HG02798 (cell line): ENCODE results near the gene RAB3B.
"Not testable (repeated sequence)": the region's sequence is repeated elsewhere in the genome, so short reads cannot be mapped to it uniquely, and the experiment has no call there.

Source experiments
- ATAC-seq: cut with Tn5 transposase; IDR thresholded peaks from one replicate; pipeline ENCODE4 v1.9.1; 2021; ENCODE audit warnings: mild to moderate bottlenecking; ENCODE audit not compliant: unreplicated experiment, poor library complexity

Gene RAB3B, protein sequence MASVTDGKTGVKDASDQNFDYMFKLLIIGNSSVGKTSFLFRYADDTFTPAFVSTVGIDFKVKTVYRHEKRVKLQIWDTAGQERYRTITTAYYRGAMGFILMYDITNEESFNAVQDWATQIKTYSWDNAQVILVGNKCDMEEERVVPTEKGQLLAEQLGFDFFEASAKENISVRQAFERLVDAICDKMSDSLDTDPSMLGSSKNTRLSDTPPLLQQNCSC

DNA sequence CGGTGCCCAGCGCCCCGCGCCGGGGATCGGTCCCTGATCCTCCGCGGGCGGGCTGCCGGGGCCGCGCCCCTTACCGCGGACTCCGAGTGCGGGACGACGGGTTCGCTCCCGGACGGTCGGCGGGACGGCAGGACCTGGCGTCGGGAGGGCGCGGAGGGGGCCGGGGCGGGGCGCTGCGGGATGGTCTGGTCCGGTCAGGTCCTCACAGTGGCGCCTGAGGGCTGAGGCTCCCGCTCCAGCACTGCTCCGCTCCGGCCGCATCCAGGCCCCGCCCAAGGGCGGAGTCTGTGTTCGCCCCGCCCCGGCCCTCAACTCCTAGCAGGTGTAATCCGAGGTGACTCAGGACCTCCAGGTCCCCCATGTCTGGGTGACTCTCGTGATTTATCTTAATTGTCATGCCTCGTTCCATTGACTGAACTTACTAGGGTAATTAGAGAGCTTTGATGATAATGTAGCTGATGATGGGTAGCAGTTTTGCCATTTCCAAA lies at the start of gene RAB3B:
RAB3B (minus strand) TSS at position 223 of the 488 bp plus-strand sequence. CDS start 13,583 bp downstream, outside the sequence.
- peak; percentile 92 for ATAC-seq

DNA sequence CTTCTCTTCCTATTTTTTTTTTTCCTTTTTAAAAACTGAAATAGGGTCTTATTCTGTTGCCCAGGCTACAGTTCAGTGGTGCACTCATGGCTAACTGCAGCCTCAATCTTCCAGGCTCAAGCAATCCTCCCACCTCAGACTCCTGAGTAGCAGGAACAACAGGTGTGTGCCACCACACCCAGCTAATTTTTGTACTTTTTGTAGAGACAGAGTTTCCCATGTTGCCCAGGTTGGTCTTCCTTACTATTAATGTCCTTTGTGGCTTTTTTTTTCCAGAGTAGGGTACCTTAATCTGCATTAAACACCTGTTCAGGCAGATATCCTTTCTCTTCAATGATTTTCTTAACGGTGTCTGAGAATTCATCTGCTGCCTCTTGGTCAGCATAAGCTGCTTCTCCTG lies 47.4 kb upstream of the RAB3B start:
- ATAC-seq: no peak

DNA sequence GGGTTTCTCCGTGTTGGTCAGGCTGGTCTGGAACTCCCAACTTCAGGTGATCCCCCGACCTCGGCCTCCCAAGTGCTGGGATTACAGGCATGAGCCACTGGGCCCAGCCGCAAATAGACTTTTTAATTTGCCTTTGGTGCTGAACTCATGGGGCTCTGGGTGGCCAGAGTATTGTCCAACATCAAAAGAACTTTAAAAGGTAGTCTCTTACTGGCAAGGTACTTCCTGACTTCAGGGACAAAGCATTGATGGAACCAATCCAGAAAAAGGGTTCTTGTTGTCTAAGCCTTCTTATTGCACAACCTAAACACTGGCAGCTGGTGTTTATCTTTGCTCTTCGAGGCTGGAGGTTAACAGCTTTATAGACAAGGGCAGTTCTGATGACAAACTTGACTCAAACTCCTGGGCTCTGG lies 46.9 kb upstream of the RAB3B start:
- no peak for ATAC-seq

DNA sequence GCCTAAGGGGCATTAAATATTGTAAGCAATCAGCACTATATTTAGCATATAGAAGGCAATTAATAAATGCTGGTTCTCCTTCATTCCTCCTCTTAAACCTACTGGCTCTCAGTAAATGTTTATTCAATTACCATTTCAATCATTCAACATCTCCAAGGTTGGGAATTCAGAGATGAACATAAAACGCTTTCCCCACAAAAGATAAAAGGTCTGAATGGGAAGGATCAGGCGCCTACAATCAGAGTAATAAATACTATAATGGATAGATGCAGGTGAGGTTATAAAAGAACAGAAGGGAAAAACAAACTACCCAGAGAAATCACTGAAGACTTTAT lies 43.5 kb upstream of the RAB3B start:
- no peak for ATAC-seq

DNA sequence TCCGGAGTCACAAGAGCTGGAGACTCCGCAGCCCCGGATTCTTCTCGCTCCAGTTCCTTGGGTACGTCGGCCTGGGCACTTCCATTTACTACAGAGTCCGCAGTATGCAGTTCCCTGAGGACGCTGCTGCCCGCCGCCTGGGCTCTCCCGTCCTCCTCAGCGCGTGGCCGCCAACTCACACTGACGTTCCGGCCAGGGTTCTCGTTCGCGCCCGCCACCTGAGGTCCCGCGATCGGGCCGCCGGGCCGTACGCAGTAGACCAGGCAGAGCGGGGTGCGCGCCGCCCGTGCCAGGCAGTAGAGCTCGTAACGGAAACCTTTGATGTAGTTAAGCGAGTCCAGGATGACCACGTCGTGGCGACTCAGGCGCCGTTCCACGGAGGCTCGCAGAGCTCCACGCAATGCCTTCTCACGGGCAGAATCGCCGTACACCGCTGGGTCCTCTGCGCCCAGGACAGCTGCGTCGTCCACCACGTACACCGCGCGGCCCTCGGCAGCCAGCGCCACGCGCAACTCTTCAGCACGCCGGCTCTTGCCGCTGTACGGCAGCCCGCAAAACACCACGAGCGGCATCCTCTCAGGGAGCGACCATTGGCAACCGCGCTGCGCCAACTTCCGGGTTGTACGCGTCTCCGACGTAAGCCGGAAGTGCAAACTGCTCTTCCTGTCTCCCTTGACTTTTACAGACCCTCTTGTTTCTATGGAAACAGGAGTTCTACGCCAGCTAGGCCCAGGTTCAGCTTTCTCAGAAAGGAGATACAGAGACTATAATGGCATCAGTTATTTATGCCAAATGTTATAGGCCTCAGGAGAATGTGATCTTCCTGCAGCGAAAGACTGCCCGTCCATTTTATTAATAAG lies 42.9 kb upstream of the RAB3B start, which contains the start of gene KTI12:
KTI12 (minus strand) TSS at position 621 of the 860 bp plus-strand sequence; CDS start at position 572, 49 bp downstream.
- ATAC-seq: peak; percentile 86

DNA sequence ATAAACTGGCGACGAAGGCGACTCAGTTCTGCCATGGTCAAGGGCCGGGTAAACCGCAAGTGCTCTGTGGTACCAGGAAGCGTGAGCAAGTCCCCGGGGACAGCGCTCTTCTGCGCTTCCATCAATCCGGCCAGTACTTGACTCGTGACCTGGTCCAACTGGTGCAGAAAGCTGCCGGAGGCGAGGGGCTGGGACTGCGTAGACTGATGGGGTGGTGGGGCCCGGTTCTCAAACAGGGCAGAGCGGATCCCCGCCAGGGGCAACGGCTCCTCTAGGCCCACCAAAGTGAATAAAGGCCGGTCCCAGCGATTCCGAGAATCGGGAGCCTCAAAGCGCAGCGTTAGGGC lies 42.3 kb upstream of the RAB3B start:
- no peak for ATAC-seq

DNA sequence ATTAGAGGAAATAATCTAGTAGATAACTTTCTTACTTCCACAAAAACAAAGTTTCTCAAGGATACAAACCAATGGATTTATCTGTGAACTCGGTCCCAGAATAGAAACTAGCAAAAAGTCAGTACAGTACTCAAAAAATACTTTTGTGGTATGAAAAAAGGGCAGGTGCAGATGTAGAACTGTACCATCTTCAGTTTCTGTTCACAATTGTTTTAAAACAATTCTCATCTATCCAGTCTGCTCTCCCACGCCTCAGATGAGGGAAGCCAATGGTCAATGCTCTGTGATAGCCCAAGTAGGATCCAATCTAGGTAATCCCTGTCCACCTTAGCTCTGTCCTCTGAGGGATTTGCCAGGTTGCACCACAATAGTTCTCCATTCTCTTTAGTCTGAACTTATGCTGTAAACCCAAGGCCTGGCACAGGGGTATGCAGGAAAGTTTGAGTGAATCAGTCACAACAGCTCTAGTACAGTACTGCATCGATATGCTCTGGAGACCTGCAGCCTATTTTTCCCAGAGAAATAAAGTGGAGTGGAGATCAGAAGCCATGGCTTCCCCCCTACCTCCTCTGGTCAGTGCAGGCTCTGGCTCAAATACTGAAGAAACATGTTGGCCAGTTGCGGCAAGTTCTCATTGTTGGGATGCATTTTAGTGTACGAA lies 41.8 kb upstream of the RAB3B start:
- no peak for ATAC-seq

DNA sequence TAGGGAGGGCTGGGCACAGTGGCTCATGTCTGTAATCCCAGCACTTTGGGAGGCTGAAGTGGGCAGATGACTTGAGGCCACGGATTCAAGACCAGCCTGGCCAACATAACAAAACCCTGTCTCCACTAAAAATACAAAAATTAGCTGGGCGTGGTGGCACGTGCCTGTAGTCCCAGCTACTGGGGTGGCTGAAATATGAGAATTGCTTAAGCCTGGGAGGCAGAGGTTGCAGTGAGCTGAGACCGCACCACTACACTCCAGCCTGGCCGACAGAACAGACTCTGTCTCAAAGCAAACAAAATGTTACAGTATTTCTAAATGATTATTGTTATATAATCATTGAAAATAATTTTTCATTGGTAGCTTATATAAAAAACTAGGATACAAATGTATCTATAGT lies 38.3 kb upstream of the RAB3B start:
- ATAC-seq: not testable (repeated sequence)

DNA sequence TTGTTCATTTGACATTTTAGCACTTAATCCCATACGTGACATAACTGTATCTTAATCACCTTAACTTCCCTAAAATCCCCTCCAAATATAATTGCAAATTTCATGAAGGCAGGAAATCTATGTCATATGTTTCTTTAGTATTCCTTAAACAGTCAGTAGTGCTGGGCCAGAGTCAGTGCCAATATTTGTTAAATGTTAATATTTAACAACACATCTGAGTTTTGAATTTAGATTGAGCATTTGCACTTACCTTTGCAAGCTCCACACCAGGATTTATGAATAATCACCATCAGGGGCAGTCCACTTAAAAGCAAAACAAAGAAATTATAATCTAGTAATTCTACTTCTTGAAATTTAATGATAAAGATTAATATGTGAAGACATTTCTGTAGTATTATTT lies 37.8 kb upstream of the RAB3B start:
- ATAC-seq: no peak

DNA sequence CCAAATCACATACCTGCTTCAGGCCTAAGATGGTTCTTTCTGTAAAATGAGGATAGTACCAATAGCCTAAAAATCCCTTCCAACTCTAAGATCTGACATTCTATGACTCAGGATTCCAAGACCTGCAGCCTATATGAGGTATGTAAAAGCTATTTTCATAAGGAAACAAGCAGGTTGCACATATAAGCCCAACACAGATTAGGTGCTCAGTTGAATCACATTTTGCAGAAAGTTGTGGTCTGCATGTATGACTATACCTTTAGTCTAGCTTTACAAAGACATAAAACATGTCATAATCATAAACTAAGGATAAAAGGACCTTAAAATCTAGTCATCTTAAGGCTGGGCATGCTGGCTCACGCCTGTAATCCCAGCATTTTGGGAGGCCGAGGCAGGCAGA lies 35.8 kb upstream of the RAB3B start:
- no peak for ATAC-seq

DNA sequence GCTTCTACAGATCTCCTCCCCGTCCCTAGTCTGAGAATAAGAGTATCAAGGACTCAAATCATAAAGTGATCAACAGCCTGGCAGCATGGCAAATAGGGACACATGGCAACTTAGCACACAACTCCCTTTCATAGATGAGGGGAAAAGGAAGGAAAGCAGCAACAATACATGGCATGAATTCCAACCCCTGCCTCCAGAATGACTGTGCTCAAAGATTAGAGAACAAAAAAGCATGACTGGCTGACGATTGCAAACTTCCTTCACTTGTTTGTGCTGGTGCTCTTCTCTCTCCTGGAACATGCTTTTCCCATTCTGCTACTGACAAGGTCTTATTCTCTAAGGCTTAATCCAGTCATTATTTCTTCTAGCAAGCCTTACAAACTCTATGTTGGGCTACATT lies 31.6 kb upstream of the RAB3B start:
- no peak for ATAC-seq

DNA sequence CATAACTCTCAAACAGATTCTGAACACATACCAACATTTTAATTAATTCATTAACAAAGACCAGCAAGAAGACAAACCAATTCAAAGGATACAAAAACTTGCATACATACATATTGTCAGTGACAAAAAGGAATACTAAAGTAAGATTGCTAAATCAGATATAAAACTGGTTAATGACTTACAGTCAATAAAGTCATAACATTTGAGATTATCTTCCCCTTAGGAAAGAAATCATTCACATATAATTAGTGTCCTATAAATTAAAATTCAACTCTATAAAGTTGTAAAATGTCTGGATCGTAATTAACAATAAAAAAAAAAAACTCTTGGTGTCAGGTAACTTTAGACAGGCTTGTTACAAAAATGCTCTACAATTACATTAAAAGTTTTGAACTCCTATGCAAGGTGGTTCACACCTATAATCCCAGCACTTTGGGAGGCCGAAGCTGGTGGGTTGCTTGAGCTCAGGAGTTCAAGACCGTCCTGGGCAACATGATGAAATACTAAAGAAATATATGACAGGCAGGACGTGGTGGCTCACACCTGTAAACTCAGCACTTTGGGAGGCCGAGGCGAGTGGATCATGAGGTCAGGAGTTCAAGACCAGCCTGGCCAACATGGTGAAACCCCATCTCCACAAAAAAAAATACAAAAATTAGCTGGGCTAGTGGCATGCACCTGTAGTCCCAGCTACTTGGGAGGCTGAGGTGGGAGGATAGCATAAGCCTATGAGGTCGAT lies 17.7 kb upstream of the RAB3B start:
- no peak for ATAC-seq

DNA sequence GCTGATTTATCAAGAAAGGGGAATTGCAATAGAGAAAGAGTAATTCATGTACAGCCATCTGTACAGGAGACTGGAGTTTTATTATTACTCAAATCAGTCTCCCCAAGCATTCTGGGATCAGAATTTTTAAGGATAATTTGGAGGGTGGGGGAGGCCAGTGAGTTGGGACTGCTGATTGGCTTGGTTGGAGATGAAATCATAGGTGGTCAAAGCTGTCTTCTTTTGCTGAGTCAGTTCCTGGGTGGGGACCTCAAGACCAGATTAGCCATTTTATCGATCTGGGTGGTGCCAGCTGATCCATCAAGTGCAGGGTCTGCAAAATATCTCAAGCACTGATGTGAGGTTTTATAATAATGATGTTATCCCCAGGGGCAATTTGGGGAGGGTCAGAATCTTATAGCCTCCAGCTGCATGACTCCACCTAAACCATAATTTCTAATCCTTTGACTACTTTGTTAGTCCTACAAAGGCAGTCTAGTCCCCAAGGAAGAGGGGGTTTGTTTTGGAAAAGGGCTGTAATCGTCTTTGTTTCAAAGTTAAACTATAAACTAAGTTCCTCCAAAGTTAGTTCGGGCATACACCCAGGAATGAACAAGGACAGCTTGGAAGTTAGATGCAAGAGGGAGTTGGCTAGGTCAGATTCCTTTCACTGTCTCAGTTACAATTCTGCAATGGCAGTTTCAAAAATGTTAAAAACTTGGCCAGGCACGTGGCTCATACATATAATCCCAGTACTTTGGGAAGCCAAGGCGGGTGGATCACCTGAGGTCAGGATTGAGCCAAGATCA lies 16.9 kb upstream of the RAB3B start:
- no peak for ATAC-seq

DNA sequence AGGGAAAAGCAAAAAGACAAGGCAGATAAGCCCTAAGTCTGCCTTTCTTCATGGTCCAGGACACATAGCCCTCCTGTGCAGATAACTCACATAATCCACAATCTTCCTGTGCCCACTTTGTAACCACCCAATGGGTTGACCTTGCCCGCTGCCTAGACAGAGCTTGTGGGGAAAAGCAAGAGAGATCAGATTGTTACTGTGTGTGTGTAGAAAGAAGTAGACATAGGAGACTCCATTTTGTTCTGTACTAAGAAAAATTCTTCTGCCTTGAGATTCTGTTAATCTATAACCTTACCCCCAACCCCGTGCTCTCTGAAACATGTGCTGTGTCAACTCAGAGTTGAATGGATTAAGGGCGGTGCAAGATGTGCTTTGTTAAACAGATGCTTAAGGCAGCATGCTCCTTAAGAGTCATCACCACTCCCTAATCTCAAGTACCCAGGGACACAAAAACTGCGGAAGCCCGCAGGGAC lies 15.6 kb upstream of the RAB3B start:
- ATAC-seq: not testable (repeated sequence)

DNA sequence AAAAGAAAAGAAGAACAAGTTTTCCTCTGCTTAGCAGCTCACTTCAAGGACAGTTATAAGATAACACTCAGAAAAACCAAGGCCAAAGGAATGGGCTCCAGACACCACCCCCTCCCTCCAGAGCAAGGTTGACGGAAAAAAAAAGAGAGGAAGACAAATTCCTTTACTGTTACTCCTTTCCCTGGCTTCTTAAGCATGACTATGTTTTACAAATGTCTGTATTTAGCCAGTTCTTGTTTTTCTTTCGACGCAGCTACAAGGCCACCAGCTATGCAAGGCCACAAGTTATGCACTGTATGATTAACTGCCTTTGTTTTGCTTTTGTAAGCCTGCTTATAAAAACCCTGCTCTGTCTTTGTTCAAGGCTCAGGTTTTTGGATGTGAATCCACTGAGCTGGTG lies 15.0 kb upstream of the RAB3B start:
- not testable (repeated sequence) for ATAC-seq

DNA sequence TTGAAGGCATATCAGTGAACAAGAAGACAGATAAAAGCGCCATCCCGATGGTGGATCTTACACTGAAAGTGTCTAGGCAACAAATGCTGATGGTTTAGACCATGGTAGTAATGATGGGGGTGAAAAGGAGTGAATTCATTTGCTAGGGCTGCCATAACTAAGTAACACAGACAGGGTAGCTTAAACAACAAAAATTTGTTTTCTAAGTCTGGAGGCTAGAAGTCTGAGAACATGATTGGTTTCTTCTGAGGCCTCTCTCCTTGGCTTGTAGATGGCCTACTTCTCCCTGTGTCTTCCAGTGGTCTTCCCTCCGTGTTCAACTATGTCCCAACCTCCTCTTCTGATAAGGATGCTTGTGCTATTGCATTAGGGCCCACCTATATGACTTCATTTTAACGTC lies 13.4 kb upstream of the RAB3B start:
- no peak for ATAC-seq

DNA sequence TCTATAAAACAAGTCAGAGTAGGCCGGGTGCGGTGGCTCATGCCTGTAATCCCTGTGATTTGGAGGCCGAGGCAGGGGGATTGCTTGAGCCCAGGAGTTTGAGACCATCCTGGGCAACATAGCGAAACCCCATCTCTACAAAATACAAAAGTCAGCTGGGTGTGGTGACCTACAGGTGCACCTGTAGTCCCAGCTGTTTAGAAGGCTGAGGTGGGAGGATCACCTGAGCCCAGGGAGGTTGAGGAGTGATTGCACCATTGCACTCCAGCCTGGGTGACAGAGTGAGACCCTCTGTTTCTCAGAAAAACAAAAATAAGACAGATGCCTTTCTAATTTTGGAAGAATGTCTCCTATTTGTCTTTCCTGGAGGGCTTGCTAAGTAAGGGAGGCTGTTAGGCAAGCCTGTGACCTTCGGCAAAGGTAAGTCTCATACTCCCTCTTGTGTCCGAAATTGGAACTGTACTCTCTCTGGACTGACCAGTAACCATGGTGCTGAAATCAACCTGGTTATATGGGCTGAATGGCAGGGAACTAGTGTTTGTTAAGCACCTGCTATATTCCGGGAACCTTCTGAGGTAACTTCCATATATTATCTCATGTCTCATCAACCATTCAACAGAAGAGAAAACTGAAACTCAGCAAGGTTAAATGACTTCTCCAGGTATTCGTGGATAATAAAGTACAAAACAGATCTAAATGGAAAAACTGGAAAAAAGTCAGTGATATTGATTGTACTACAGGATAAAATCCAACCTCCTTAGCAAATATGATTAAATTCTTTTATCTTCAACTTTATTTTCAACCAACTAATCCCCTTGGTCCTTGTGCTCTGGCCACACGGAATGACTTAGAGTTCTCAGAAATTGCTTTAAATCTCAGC lies 11.8 kb upstream of the RAB3B start:
- peak; percentile 81 for ATAC-seq

DNA sequence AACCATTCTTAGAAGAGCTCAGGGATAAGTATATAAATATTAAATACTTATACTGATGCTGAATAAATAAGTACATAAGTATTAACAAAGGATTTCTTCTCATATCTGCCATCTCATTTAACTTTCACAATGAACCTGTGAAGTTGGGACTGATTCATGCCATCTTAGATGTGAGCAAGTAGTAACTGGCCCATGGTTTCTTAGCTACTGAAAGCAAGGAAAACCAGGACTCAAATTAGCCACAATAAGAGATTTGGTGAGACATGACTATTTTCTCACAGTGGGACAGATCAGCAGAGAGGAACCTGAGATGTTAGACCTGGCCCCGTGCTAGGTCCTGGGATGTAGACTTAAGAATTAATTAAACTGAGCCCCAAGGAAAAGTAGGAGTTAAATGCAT lies 8.2 kb upstream of the RAB3B start:
- ATAC-seq: no peak

DNA sequence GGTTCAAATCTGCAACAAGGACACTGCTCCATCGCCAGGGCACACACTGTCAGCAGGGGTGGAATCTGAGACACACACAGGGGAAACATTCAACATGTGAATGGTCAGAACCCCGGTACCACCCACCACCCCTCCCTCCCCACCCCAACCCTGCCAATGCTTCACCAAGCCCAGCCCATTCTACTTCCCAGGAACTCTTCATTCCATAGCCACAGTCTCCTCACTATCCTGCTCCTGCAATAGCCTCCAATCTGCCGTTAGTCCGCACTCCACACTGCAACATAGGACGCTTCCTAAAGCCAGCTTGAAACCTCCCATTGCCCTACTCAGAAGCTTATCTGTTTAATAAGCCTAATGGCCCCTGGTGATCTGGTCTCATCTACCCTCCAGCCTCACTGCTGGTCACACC lies 7.5 kb upstream of the RAB3B start:
- ATAC-seq: no peak
